Activated CD8-positive, alpha-beta T cell treated with anti-CD3 and anti-CD28 coated beads for 36 hours (primary cell): Measurements from ENCODE around the gene GSTA2. TPM values are rescaled to one million over a fixed set of nuclear protein-coding genes. Genes with fewer than 3 reads are reported as not detected.

Experiments used
- ATAC-seq: fragments of 200-7000 bp; cut with Tn5 transposase; one replicate; pipeline ENCODE4 v1.10.0; 2021; ENCODE audit warnings: mild to moderate bottlenecking, moderate library complexity
- CTCF ChIA-PET: fragments of 350-600 bp; sonication (Branson Sonifier 250); formaldehyde crosslinking; loops from one replicate; lab custom pipeline; 2021; ENCODE audit warnings: antibody characterized with exemption; lab: Charles Lee
- POLR2A ChIA-PET: fragments of 350-600 bp; sonication (Branson Sonifier 250); formaldehyde crosslinking; loops from one replicate; lab custom pipeline; 2021; ENCODE audit warnings: antibody characterized with exemption; lab: Charles Lee
- DNase-seq: peaks from one replicate; pipeline ENCODE4 v3.0.0-alpha.2; 2020
- H3K27ac Mint-ChIP-seq: one replicate; pipeline ENCODE4 v1.8.0; 2021; ENCODE audit warnings: mild to moderate bottlenecking, mixed read lengths
- H3K27me3 Mint-ChIP-seq: one replicate; pipeline ENCODE4 v1.8.0; 2021; ENCODE audit warnings: mixed read lengths
- H3K36me3 Mint-ChIP-seq: one replicate; pipeline ENCODE4 v1.8.0; 2021; ENCODE audit warnings: low read depth, mixed read lengths
- H3K4me1 Mint-ChIP-seq: one replicate; pipeline ENCODE4 v1.8.0; 2021; ENCODE audit warnings: low read depth, mixed read lengths
- H3K4me3 Mint-ChIP-seq: one replicate; pipeline ENCODE4 v1.8.0; 2021; ENCODE audit warnings: mild to moderate bottlenecking, moderate library complexity, mixed read lengths
- H3K9me3 Mint-ChIP-seq: one replicate; pipeline ENCODE4 v1.8.0; 2021; ENCODE audit warnings: mixed read lengths
- CTCF ChIP-seq: fragments of 200-600 bp; IDR thresholded peaks from one replicate; pipeline ENCODE4 v1.8.0; 2022; ENCODE audit warnings: antibody characterized with exemption, mild to moderate bottlenecking
- intact Hi-C: fragments of 100-400 bp; cut with micrococcal nuclease; formaldehyde crosslinking; loops from one replicate; pipeline ENCODE4 v1.10.0; 2022
- total RNA-seq, 2 experiments: library from RNA; stranded (reverse); gene quantifications; one replicate each; pipeline ENCODE4 v1.2.3, GENCODE V29; 2021

Gene GSTA2
- total RNA-seq, 2 experiments from 2014 or later, result not detected

- H3K27me3 Mint-ChIP-seq, result no peaks in the 10 kb centered on the region
- intact Hi-C loops, result no loop called here
- no peaks in the 10 kb centered on the region for H3K4me1 Mint-ChIP-seq
- H3K9me3 Mint-ChIP-seq, result no peaks in the 10 kb centered on the region
- ChIA-PET POLR2A (no interaction called here), CTCF (no interaction called here)
- no peak for ATAC-seq
- no peak overlapping the region for H3K4me3 Mint-ChIP-seq
- no peak for TF ChIP-seq CTCF
- DNase-seq, result no peak
- no peaks in the 10 kb centered on the region for H3K36me3 Mint-ChIP-seq
- H3K27ac Mint-ChIP-seq, result no peak overlapping the region
Measured at GRCh38 chr6:52729576-52729975, 33.7 kb downstream of the GSTA2 start.

GRCh38 chr6:52728394-52728793 lies 34.9 kb downstream of the GSTA2 start:
- DNase-seq, result no peak
- ChIA-PET POLR2A (no interaction called here), CTCF (interaction anchor here (1.5 kb wide), 1 partner anchor 9 kb away, joined by 4 read pairs; no protein-coding TSS in a partner anchor)
- intact Hi-C loops, result no loop called here
- no peak overlapping the region for H3K4me3 Mint-ChIP-seq
- no peak for TF ChIP-seq CTCF
- no peaks in the 10 kb centered on the region for H3K9me3 Mint-ChIP-seq
- H3K4me1 Mint-ChIP-seq, result no peaks in the 10 kb centered on the region
- no peaks in the 10 kb centered on the region for H3K27me3 Mint-ChIP-seq
- H3K27ac Mint-ChIP-seq, result no peak overlapping the region
- H3K36me3 Mint-ChIP-seq, result no peaks in the 10 kb centered on the region
- no peak for ATAC-seq

- H3K4me1 Mint-ChIP-seq, result no peaks in the 10 kb centered on the region
- H3K27me3 Mint-ChIP-seq, result no peaks in the 10 kb centered on the region
- H3K4me3 Mint-ChIP-seq, result no peak overlapping the region
- ChIA-PET CTCF (interaction anchor here (1.5 kb wide), 1 partner anchor 9 kb away, joined by 4 read pairs; no protein-coding TSS in a partner anchor), POLR2A (no interaction called here)
- H3K27ac Mint-ChIP-seq, result no peak overlapping the region
- TF ChIP-seq CTCF, result no peak
- no peak for ATAC-seq
- DNase-seq, result no peak
- intact Hi-C loops, result no loop called here
- no peaks in the 10 kb centered on the region for H3K9me3 Mint-ChIP-seq
- no peaks in the 10 kb centered on the region for H3K36me3 Mint-ChIP-seq
Measured at GRCh38 chr6:52727908-52728307, 35.4 kb downstream of the GSTA2 start.

- Mint-ChIP-seq H3K9me3 (no peaks in the 10 kb centered on the region), H3K36me3 (no peaks in the 10 kb centered on the region), H3K4me3 (no peak overlapping the region), H3K4me1 (no peaks in the 10 kb centered on the region), H3K27me3 (no peaks in the 10 kb centered on the region), H3K27ac (no peak overlapping the region)
- TF ChIP-seq CTCF, result no peak
- POLR2A ChIA-PET, result no interaction called here
- CTCF ChIA-PET, result interaction anchor here (1.5 to 1.6 kb wide), 2 partner anchors 8 to 10 kb away, joined by 3 to 4 read pairs; no protein-coding TSS in a partner anchor
- intact Hi-C loops, result no loop called here
- no peak for DNase-seq
- ATAC-seq, result no peak
Measured at GRCh38 chr6:52726741-52727535, 36.3 kb downstream of the GSTA2 start.

- no peak overlapping the region for H3K27ac Mint-ChIP-seq
- CTCF ChIA-PET, result interaction anchor here (1.6 kb wide), 1 partner anchor 9 kb away, joined by 3 read pairs; no protein-coding TSS in a partner anchor
- DNase-seq (no peak), ATAC-seq (no peak)
- no peaks in the 10 kb centered on the region for H3K27me3 Mint-ChIP-seq
- intact Hi-C loops, result no loop called here
- H3K4me1 Mint-ChIP-seq, result no peaks in the 10 kb centered on the region
- no peak for TF ChIP-seq CTCF
- H3K4me3 Mint-ChIP-seq, result no peak overlapping the region
- POLR2A ChIA-PET, result no interaction called here
- no peaks in the 10 kb centered on the region for H3K9me3 Mint-ChIP-seq
- no peaks in the 10 kb centered on the region for H3K36me3 Mint-ChIP-seq
Measured at GRCh38 chr6:52726193-52726542, 37.1 kb downstream of the GSTA2 start.
